Caco-2 (cell line): ENCODE results near the gene RAB28. TPM values are rescaled to one million over a fixed set of nuclear protein-coding genes. Genes with fewer than 3 reads are reported as not detected.

Source experiments
- BruUV-seq: library from RNA; stranded (reverse); fragments of 400-500 nt; replicated peaks from 2 replicates; lab custom pipeline; 2021; lab: Mats Ljungman, UMichigan
- CTCF ChIA-PET: fragments of 300-600 bp; sonication (Branson Sonifier 250); formaldehyde crosslinking; loops from one replicate; lab custom pipeline; 2022; ENCODE audit warnings: antibody characterized with exemption; lab: Charles Lee
- POLR2A ChIA-PET: fragments of 300-600 bp; sonication (Branson Sonifier 250); formaldehyde crosslinking; loops from one replicate; lab custom pipeline; 2022; ENCODE audit warnings: antibody characterized with exemption; lab: Charles Lee
- DNase-seq, 2 experiments: peaks; one replicate each; pipeline versions ENCODE4 v3.0.0 to v3.0.0-alpha.2; 2020 to 2022
- H3K27me3 ChIP-seq: replicated peaks from 2 replicates; pipeline ENCODE4 v1.6.0; 2011; ENCODE audit warnings: low read length; ENCODE audit not compliant: control insufficient read depth, insufficient read depth
- H3K36me3 ChIP-seq: 2 replicates; pipeline ENCODE4 v1.5.1; 2011; ENCODE audit warnings: low read length; ENCODE audit not compliant: control insufficient read depth, insufficient read depth
- H3K4me1 ChIP-seq: fragments of 250-450 bp; sonication (Bioruptor Pico); 2 replicates; pipeline ENCODE4 v1.5.1; 2020; ENCODE audit warnings: mild to moderate bottlenecking
- H3K4me3 ChIP-seq: 2 replicates; pipeline ENCODE4 v1.5.1; 2011; ENCODE audit warnings: low read depth, mild to moderate bottlenecking, control low read depth, low read length
- H3K9me3 ChIP-seq: fragments of 250-450 bp; sonication (Bioruptor Pico); 2 replicates; pipeline ENCODE4 v1.5.1; 2020; ENCODE audit warnings: mild to moderate bottlenecking, moderate library complexity
- H3K27ac Mint-ChIP-seq: one replicate; pipeline ENCODE4 v1.8.0; 2022; ENCODE audit warnings: mixed read lengths; ENCODE audit not compliant: unreplicated experiment
- H3K27me3 Mint-ChIP-seq: one replicate; pipeline ENCODE4 v1.8.0; 2022; ENCODE audit warnings: mixed read lengths; ENCODE audit not compliant: insufficient read depth, unreplicated experiment
- H3K36me3 Mint-ChIP-seq: one replicate; pipeline ENCODE4 v1.8.0; 2022; ENCODE audit warnings: mild to moderate bottlenecking, mixed read lengths; ENCODE audit not compliant: insufficient read depth, unreplicated experiment
- H3K4me1 Mint-ChIP-seq: one replicate; pipeline ENCODE4 v1.8.0; 2022; ENCODE audit warnings: low read depth, mixed read lengths; ENCODE audit not compliant: unreplicated experiment
- H3K4me3 Mint-ChIP-seq: one replicate; pipeline ENCODE4 v1.8.0; 2022; ENCODE audit warnings: mild to moderate bottlenecking, moderate library complexity, mixed read lengths; ENCODE audit not compliant: unreplicated experiment
- H3K9me3 Mint-ChIP-seq: one replicate; pipeline ENCODE4 v1.8.0; 2022; ENCODE audit warnings: mixed read lengths; ENCODE audit not compliant: unreplicated experiment
- intact Hi-C: fragments of 100-400 bp; cut with micrococcal nuclease; formaldehyde crosslinking; loops from one replicate; pipeline ENCODE4 v1.10.0; 2022; ENCODE audit not compliant: unreplicated experiment
- total RNA-seq: library from RNA; stranded (reverse); gene quantifications from 2 replicates; pipeline ENCODE4 v1.2.3, GENCODE V29; 2022
- TF ChIP-seq, protein P1 (sequence below), 2 experiments: fragments of 200-600 bp in 1 of 2; IDR thresholded peaks; 1 replicate in 1 of 2; 2 replicates in 1 of 2; pipeline versions ENCODE4 v1.5.1 to v1.8.0; 2011 to 2022; ENCODE audit warnings: antibody characterized with exemption in 1 of 2, control low read depth in 1 of 2, inconsistent platforms in 1 of 2, low read depth in 1 of 2, low read length in 1 of 2, mild to moderate bottlenecking in 1 of 2, moderate library complexity in 1 of 2; ENCODE audit not compliant: insufficient read depth in 1 of 2, severe bottlenecking in 1 of 2, unreplicated experiment in 1 of 2

The RAB28 gene
- total RNA-seq, 1 experiment from 2014 or later: 14.5 TPM

DNA sequence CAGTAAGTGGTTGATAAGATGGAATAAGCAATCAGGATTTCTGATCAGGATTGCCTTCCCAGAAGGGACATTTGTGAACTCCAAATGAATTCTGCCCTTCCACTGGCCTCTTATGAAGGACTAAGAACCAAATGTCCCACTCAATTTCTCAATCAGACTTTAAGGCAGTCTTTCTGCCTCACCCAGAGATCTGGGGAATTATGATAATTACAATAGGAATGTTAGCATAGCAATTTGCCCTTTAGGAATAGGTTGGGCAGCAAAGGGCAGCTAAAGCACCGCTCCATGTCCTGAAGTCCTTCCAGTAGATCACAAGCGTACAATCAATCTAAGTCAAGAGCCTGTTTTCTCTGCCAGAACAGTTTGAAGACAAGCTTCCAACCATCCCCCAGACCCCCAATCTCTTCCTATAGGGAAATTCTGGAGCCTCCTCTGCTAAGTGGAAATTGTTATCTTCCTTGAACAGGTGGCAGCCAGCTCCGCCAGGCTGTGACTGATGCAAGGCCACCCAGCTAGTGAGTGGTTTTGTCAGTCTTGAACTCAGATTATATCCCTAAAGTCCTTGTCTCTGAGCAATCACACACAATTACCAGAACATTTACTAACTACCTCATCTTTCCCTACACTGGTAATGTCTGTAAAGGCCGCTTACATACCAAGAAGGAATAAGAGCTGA lies 41.6 kb upstream of the RAB28 start:
- H3K9me3 ChIP-seq: no peaks in the 10 kb centered on the region
- Mint-ChIP-seq H3K36me3 (no peaks in the 10 kb centered on the region), H3K4me3 (no peak overlapping the region), H3K9me3 (no peaks in the 10 kb centered on the region), H3K4me1 (no peaks in the 10 kb centered on the region), H3K27me3 (no peaks in the 10 kb centered on the region), H3K27ac (no peak overlapping the region)
- no peaks in the 10 kb centered on the region for H3K36me3 ChIP-seq
- intact Hi-C loops: no loop called here
- POLR2A ChIA-PET: no interaction called here
- CTCF ChIA-PET: no interaction called here
- BruUV-seq: no TSS peak
- H3K4me3 ChIP-seq: no peak overlapping the region
- TF ChIP-seq, protein P1, sequence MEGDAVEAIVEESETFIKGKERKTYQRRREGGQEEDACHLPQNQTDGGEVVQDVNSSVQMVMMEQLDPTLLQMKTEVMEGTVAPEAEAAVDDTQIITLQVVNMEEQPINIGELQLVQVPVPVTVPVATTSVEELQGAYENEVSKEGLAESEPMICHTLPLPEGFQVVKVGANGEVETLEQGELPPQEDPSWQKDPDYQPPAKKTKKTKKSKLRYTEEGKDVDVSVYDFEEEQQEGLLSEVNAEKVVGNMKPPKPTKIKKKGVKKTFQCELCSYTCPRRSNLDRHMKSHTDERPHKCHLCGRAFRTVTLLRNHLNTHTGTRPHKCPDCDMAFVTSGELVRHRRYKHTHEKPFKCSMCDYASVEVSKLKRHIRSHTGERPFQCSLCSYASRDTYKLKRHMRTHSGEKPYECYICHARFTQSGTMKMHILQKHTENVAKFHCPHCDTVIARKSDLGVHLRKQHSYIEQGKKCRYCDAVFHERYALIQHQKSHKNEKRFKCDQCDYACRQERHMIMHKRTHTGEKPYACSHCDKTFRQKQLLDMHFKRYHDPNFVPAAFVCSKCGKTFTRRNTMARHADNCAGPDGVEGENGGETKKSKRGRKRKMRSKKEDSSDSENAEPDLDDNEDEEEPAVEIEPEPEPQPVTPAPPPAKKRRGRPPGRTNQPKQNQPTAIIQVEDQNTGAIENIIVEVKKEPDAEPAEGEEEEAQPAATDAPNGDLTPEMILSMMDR (IDR thresholded peaks at IDR 0.05; ENCODE audit: insufficient read depth in 1 of 2, low read depth in 1 of 2, low read length in 1 of 2, severe bottlenecking in 1 of 2, unreplicated experiment in 1 of 2): no peak
- H3K4me1 ChIP-seq: no peaks in the 10 kb centered on the region
- no peaks in the 10 kb centered on the region for H3K27me3 ChIP-seq
- DNase-seq: no peak

DNA sequence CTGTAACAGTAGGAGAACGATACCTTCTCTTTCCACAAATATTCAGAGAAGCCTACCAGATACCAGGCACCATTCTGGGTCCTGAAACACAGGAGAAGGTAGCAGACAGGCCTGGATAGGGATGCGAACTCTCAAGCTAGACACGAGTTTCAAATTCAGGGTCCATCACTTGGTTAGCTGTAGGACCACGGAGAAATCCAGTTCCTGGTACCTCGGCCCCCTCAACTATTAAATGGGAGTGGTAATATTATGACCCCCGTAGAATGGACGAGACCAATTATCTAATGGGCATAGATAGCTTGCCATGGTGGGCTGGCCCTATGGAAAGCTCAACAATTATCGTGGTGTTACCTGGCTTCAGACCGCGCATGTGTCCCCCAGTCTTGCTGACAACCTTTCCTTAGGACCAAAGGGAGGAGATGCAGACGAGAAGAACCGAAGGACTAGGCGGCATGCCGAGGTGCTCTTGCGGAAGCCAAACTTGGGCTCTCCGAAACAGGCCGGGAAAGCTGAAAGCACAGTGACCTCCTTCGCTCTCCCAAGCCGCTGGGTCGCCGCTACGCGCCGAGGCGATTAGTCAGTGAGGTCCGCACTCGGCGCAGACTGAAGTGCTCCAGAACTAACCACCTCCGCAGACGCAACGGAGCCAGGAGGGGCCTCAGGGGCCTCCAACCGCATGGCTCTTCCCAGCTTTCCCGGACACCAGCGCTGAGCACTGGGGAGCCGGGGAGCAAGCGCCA lies 40.5 kb upstream of the RAB28 start:
- no peak for DNase-seq
- TF ChIP-seq, protein P1 (IDR thresholded peaks at IDR 0.05; ENCODE audit: insufficient read depth in 1 of 2, low read depth in 1 of 2, low read length in 1 of 2, severe bottlenecking in 1 of 2, unreplicated experiment in 1 of 2): no peak

DNA sequence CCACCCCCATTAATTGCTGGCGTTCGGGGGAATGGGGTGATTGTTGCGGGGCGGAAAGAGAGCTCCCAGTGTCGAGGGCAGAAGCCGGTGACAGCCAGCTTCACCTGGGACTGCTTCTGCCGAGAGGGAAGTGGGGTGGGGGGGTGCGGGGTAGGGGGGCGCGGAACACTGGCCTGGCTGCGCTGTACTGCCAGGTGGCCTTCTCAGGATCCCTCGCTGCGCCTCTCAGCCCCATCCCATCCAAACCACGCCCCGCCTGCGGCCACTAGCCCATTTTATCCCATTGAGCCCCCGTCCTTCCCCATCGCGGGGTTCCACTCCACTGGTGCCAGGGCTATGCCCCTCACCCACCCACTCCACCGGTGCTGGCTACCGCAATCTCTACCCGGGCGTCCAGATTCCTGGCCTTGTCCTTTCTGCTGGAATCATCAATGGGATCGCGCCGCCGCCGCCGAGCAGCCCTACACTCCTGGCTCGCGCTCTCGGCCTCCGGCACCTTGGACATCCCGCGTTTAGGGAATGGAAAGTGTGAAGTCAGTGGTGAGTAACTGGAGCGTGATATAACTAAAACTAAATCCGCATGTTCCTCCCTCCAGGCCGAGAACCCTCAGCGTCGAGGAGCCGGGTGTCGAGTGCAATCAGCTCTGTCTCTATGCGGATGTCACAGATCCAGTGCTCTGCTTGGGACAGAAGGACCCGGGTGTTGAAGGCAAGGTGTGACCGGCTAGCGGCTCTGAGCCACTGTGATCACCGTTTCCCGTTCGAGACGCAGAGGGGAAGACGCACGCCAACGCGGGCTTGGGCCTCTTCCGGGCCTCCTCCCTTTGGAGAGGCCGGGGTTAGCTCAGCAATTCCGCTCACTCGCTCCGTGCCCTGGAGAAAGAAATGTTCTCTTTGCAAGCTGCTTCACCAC lies 39.7 kb upstream of the RAB28 start:
- no TSS peak for BruUV-seq
- Histone ChIP-seq H3K27me3 (no peaks in the 10 kb centered on the region), H3K4me3 (no peak overlapping the region), H3K4me1 (no peaks in the 10 kb centered on the region), H3K9me3 (no peaks in the 10 kb centered on the region), H3K36me3 (no peaks in the 10 kb centered on the region)
- POLR2A ChIA-PET: no interaction called here
- CTCF ChIA-PET: no interaction called here
- no peak overlapping the region for H3K27ac Mint-ChIP-seq
- H3K4me1 Mint-ChIP-seq: no peaks in the 10 kb centered on the region
- H3K4me3 Mint-ChIP-seq: no peak overlapping the region
- no peaks in the 10 kb centered on the region for H3K27me3 Mint-ChIP-seq
- no peaks in the 10 kb centered on the region for H3K36me3 Mint-ChIP-seq
- no peak for DNase-seq
- intact Hi-C loops: no loop called here
- H3K9me3 Mint-ChIP-seq: no peaks in the 10 kb centered on the region
- TF ChIP-seq, protein P1 (IDR thresholded peaks at IDR 0.05; ENCODE audit: insufficient read depth in 1 of 2, low read depth in 1 of 2, low read length in 1 of 2, severe bottlenecking in 1 of 2, unreplicated experiment in 1 of 2): no peak

More for the DNA sequence above, 40.5 kb upstream of the RAB28 start:
- Mint-ChIP-seq H3K27ac (no peak overlapping the region), H3K36me3 (no peaks in the 10 kb centered on the region), H3K27me3 (no peaks in the 10 kb centered on the region), H3K4me1 (no peaks in the 10 kb centered on the region), H3K9me3 (no peaks in the 10 kb centered on the region), H3K4me3 (no peak overlapping the region)
- intact Hi-C loops: no loop called here
- POLR2A ChIA-PET: no interaction called here
- no peaks in the 10 kb centered on the region for H3K27me3 ChIP-seq
- no peaks in the 10 kb centered on the region for H3K9me3 ChIP-seq
- H3K36me3 ChIP-seq: no peaks in the 10 kb centered on the region
- H3K4me3 ChIP-seq: no peak overlapping the region
- CTCF ChIA-PET: no interaction called here
- H3K4me1 ChIP-seq: no peaks in the 10 kb centered on the region
- BruUV-seq: no TSS peak
